HG02623 (cell line): ENCODE data around the gene MAML2.

Experiments used
- ATAC-seq: cut with Tn5 transposase; IDR thresholded peaks from one replicate; pipeline ENCODE4 v1.9.1; 2021; ENCODE audit warnings: moderate library complexity; ENCODE audit not compliant: unreplicated experiment

MAML2 gene

GRCh38 chr11:96162816-96163499 lies 180.0 kb downstream of the MAML2 start:
- no peak for ATAC-seq

DNA sequence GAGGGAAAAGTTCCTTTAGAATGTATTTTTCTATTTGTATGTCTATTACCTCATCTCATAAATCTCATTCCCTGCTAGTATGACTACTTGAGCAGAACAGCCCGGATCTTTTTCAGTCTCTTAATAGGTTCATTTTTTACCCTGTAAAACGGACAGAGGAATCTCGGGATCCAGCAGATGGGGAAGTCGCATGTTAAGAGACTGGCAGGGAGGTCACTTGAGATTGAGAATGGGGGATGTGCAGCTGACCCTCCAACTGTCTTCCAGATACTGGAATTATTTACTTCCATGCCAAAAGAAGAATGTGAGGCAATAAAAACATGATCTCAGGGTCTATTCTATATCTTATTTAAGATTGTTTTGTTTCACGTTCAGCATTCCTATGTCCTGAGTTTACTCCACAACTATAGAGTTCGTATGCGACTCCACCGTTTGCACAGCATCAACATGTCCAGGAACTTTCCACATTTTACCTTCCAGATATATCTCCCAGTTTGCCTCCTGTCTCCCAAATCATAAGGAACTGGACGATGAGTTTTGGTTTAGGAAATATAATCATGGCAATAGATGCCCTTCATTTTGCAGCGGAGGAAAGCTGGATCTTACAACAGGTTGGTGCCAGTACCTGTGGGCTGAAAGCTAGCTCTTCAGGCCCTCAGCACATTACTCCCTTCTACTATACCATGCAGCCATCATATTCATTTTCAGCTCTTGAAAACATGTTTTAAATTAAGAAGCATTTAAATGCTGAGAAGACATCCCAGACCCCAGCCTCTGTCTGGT lies 181.5 kb downstream of the MAML2 start:
- ATAC-seq: no peak

GRCh38 chr11:96160732-96161306 lies 182.2 kb downstream of the MAML2 start:
- ATAC-seq: no peak

- ATAC-seq: no peak
Measured at GRCh38 chr11:96159968-96160367, 183.0 kb downstream of the MAML2 start.

GRCh38 chr11:96158126-96158525 lies 184.9 kb downstream of the MAML2 start:
- ATAC-seq: no peak

- ATAC-seq: no peak
Measured at GRCh38 chr11:96157517-96157873, 185.5 kb downstream of the MAML2 start.

GRCh38 chr11:96156379-96156722 lies 186.6 kb downstream of the MAML2 start:
- ATAC-seq: no peak

- ATAC-seq: peak; percentile 57
Measured at GRCh38 chr11:96155627-96156378, 187.2 kb downstream of the MAML2 start.

DNA sequence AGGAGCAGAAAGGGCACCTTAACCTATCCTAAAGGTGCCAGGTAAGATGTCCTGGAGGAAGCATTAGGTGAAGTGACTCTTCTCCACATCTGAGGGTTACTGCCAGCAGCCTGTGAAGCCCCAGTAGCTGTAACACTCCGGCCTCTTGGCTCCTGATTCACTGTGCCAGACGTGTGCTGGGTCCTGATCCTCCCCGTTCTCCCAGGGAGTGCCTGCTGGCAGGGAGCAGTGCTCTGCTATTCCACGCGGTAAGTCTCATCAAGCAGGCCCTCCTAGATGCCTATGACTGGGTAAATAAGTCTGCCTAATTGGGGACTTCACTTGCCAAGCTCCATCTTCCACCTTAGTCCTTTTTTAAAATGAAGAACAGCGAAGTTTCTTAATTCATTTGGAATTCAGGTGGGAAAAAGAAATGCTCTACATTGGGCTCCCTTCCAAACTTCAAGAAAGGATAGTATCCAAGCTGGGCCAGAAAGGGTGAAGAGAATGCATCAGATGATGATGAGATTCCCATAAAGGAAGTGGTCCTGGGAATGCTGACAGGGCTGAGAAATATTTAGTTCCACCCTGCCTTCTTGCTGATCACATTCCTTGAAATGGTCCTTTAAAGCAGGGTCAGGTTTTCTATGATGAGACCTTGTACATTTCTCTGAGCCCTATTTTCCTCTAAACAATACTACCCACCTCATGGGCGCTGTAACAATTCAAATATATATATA lies 188.0 kb downstream of the MAML2 start:
- no peak for ATAC-seq

DNA sequence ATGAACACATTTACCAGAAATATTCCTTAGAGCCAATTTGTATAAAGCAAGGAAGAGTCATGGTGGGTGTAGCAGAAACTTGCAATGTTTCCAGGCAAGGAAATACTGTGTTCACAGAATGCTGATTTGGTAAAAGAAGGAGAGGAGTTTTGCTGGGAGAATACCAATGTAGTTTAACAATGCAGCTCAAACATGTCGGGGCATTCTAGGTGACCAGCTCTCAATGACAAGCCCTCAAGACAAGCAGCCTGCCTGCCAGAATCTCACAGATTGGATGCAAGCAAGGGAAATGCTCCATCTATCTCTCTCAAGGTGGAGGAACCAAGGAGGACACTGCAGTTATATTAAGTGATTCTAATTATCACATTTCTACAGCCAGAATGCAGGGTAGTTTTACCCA lies 190.4 kb downstream of the MAML2 start:
- no peak for ATAC-seq

DNA sequence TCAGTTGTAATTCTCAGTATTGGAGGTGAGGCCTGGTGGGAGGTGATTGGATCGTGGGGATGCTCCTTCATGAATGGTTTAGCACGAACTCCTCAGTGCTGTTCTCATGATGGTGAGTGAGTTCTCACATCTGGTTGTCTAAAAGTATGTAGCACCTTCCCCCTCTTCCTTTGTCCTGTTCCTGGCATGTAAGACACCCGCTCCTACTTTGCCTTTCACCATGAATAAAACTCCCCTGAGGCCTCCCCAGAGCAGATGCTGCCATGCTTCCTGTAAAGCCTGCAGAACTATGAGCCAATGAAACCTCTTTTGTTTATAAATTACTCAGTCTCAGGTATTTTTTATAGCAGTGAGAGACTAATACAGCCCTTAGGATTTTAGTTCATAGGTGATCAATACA lies 191.5 kb downstream of the MAML2 start:
- ATAC-seq: no peak

DNA sequence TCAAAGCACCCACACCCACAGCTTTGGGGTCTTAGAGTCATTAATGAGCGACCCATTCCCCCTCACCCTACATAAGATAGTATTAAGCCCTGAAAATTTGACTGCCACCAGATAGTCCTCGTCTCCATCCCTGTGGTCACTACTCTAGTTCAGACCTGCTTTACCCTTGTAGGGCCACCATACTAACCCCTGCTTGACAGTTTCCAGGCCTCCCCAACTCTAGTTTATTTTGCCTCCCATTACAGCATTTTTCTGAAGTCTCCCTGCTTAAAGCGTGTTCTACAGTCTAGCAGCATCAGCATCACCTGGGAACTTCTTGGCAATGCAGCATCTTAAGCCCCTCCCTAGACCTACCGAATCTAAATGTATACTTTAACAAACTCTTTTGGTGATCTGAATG lies 192.4 kb downstream of the MAML2 start:
- ATAC-seq: no peak

DNA sequence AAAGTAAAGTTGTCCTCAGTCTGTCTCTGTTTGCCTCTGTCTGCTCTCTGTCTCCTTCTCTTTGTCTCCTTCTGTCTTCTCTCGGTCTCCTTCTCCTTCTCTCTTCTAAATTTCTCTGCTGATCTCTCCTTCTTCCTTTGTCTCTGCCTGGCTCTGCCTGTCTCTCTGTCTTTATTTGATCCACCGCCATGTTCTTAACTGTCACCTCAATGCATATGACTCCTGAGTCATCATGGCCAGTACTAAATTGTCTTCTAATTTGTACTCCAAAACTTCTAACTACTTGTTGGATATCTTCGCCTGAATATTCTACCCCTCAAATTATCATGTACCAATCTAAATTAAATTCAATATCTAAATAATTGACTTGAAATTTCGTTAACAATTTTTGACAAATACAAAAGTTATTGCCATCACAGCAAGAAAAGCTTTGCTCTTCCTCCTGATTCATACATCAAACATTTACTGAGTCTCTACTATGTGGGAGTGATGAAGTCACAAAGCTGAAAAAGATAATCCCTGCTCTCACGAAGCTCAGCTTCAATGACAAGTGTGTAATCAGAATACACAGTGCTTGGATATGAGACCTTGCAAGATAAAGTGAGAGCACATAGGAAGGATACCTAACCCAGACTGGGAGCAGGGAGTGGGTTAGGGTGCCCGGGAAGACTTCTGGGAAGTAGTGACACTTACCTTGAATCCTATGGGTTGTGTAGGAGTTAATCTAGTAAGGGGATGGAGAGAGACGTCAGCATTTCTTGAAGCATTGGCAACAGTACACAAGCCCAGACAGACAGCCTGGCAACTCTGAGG lies 193.0 kb downstream of the MAML2 start:
- no peak for ATAC-seq

GRCh38 chr11:96147906-96148486 lies 195.0 kb downstream of the MAML2 start:
- ATAC-seq: no peak

DNA sequence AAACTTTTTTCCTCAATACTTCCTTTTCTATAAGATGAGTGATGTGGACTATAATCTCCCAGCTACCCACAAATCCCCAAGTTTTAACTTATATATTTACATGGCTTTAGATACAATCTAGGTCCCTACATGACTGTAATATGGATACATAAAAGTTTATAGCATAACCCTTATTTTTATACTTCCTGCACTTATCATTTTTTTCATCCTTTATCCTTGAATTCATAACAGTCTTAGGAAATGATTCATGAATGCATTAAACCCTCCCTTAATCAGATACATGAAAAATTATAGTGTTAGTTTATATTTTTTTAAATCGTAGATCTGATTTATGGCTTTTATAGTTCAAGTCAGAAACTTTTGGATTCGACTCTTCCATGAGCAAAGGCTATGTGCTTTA lies 195.8 kb downstream of the MAML2 start:
- no peak for ATAC-seq

- ATAC-seq: no peak
Measured at GRCh38 chr11:96146765-96147164, 196.2 kb downstream of the MAML2 start.

DNA sequence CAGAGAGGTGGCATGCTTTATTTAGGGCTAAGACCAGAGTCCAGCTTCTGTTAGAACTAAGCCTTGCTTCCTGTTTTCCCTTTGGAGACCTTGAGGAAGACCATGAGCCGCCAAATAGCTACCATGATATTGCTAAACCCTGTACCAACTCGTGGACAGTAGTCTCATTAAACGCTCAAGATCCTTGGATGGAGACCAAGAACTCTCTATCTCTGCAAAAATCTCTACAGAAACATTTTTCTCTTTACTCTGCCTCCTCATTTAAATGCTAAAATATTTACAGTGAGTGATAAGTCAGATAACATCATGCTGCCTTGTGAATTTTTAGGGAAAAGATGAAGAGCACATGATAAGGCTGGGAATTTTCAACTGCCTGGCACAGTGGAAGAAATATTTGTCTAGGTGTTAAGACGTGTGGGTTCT lies 197.8 kb downstream of the MAML2 start:
- no peak for ATAC-seq

DNA sequence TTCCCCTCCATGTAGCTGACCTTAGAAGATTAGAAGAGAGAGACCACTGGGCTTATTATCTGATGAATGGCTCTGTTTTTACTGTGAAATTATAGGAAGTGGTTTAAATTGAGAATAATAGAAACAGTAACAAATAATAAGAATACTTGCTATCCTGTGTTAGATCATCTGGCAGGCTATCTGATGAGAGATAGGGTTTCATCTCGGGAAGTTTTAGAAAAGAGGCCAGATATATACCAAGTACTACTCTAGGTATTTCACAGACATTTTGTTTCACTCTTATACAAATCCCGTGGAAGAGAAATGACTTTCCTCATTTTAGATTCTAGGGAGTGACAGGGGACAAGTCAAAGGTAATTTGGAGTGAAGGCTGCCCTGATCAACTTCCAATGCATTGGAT lies 198.4 kb downstream of the MAML2 start:
- ATAC-seq: no peak

GRCh38 chr11:96143041-96143521 lies 199.9 kb downstream of the MAML2 start:
- no peak for ATAC-seq

GRCh38 chr11:96141626-96142025 lies 201.4 kb downstream of the MAML2 start:
- no peak for ATAC-seq
